Stimulated activated CD8-positive, alpha-beta memory T cell treated with anti-CD3 and anti-CD28 coated beads, Interleukin-2, amount 100 ng/mL, for 48 hours (primary cell): ENCODE measurements around the gene PPIF.
A peak's percentile ranks its signal among the peaks of the same experiment; 100 is the strongest.

Experiments
- DNase-seq, 2 donors: peaks; one replicate each; pipeline ENCODE4 v3.0.0-alpha.2; 2020; ENCODE audit warnings: low read depth in 2 of 2

The PPIF gene

GRCh38 chr10:79387466-79387973 is 40.3 kb downstream of the PPIF start:
- no peak for DNase-seq

DNA sequence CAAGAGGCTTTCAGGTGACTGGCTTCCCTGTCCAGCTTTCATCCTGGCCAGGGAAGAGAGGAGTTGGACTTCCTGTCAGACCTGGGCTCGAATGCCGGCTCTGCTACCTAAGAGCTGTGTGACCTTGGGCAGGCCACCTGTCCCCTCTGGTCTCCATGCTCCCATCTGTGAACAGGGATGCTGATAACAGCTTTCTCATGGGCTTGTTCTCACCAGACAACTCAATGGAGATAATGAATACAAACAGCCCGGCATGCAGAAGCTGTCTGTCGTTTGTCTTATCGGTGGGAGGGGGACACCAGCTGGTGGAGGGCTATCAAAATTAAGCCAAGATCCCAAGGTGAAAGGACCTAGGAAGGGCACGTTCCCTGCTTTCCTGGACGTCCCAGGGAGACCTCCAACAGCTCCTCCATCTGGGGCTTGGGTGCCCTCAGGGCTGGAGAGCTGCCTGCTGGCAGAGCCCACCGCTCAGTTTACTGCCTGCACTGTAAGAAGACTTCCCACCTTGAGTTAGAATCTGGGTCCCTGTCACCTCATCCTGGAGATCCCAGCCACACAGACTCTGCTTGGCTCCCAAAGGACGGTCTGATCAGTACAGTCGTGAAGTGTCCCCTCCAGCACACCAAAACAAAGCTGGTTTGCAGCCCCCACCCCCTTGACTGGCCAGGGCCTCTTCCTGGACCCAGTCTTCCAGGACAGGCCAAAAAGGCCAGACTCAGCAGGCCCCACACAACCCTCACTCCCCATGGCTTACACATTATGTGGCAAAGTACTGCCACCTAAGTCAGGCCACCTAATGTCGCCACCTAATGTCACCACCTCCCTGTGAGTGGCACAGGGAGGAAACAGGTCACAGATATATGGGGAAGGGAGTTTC is 40.9 kb downstream of the PPIF start:
- no peak for DNase-seq

GRCh38 chr10:79390057-79390456 is 42.8 kb downstream of the PPIF start:
- no peak for DNase-seq

DNA sequence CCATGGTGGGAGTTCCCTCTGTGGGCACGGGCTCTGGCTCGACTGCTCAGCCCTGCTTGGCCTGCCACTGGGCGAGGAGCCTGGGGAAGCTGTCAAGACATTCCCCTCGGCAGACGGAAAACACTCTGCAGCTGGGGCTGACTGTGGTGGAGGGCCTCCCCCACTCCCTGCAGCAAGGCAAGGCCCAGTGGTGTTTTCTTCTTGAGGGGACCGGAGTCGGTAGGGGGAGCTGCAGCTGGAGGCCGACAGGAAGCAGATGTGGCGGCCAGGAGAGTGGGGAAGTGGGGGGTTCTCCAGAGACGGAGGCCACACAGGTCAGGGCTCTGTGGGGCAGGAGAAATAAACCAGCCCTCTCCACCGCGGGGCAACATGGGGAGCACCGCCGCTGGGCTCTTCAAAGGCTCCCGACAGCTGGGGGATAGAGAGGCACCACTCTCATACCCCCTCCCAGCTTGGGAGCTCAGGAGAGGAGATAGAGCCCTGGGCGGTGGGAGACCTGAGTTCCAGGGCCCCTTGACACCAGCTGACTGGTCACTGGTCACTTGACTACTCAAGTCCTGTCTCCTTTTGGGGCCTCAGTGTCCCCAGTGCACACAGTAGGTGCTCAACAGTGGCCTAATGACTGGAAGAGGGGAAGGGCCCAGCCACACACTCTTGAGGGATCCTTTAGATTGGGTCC is 43.4 kb downstream of the PPIF start:
- DNase-seq = no peak

GRCh38 chr10:79391231-79392019 is 44.2 kb downstream of the PPIF start:
- no peak for DNase-seq

DNA sequence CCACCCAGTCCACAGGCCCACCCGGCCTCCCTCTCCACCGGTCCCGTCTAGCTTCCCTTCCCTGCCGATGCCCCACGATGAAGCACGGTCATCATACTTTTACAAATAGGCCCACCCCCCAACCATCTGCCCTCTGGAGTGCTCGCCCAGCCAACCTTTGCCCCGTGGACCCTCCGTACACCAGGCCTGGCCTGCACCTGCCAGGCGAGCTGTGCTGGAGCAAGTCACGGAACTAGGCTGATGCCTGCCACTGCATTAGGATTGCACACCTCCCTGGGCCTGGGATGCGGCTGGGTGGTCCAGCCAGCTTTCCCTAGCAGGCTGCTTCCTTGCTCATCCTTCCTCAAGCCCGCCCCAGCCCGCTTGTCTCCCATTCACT is 44.7 kb downstream of the PPIF start:
- no peak for DNase-seq

DNA sequence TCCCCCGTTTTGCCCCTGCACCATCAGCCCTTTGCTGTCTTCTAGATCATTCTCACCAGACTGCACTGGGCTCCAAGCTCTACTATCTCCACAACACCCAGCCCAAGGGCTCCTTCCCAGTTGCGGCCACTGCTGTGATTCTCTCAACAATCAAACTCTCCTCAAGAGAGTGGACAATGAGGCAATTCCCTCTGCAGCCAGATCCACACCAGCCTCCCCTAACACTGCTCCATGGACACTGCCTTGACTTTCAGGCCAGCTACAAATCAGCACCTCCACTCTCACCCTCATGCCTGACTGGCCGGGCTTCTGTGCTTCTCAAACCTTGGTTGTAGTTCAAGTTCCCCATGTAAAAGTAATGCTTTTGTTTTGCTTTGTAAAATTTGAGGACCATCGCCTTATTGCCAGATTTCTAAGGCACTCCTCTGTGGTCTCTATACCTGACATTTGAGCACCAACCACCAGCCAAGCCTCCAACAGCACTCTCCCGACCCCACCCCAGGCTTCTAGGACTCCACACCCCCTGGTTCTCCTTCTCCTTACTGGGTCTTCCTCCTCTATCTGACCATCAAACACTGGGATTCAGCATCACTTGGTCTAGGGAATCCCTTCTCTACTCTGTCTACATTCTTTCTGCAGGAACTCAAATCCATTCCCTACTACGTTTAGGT is 45.4 kb downstream of the PPIF start:
- no peak for DNase-seq

- no peak for DNase-seq
These were observed 46.1 kb downstream of the PPIF start for GRCh38 chr10:79393221-79393923.

DNA sequence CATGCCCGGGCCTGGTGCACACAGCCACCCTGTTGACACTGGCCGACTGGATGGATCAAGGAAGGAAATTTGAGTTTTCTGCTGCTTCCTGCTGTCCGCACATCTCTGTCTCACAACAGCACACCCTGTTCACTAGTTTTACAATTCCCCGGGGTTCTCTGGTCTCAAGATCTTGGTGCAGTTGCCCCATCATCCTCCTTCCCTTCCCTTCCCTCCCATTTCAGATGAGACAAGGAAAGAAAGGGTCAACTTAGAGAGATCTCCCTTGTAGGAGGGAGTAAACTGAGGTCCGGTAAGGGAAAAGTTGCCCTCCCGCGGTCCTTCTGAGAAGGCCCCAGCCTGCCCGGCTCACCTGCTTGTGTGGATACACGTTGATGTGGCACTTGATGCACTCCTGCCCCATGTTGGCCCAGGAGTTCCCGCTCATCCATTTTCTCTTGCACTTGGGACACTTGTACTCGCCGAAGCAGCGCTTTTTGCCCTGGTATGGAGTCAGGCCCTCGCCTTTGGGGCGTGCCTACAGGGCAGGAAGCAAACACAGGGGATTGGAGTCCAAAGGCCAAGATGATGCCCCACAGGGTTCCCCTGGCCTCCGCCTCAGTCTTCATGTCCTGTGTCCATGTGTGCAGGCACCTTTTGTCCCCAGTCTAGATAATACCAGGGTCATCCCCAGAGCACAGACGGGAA is 46.8 kb downstream of the PPIF start:
- no peak for DNase-seq

DNA sequence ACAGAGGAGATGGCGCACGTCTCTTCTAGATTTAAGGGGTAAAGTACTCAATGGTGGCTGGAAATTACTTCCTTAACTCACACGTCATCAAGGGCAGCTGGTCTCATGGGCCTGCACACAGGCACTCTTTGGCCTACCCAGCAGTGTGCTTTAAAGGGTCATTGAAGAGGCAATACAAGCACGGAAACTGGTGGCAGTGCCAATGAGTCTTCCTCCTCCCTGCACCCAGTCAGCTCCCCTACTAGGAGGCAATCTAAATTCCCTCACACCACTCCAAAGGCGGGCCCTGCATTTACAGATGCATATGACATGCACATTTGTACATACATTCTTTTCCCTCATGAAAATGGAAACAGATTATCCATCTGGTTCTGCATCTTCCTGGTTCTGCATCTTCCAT is 47.4 kb downstream of the PPIF start:
- DNase-seq = no peak

- no peak for DNase-seq
These were observed 49.3 kb downstream of the PPIF start for GRCh38 chr10:79396520-79396919.

DNA sequence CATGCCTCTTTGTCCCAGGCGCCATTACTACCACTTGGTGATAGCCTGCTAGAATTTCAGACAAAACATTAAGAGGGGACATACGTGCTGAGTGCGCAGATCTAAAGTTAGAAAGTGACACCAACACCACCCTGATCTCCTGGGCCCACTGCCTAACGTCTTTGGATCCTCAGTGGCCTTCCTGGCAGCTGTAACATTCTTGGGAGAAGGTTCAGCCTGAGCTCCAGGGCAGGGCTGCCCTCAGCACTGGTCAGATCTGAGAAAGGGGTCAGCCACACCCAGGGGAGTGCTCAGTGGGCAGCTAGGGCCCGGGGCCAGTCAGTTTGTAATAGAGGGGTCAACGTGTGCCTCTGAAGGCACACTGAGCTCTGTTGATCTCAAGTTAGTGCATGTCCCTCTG is 49.8 kb downstream of the PPIF start:
- no peak for DNase-seq

GRCh38 chr10:79397575-79398303 is 50.5 kb downstream of the PPIF start:
- DNase-seq = no peak

DNA sequence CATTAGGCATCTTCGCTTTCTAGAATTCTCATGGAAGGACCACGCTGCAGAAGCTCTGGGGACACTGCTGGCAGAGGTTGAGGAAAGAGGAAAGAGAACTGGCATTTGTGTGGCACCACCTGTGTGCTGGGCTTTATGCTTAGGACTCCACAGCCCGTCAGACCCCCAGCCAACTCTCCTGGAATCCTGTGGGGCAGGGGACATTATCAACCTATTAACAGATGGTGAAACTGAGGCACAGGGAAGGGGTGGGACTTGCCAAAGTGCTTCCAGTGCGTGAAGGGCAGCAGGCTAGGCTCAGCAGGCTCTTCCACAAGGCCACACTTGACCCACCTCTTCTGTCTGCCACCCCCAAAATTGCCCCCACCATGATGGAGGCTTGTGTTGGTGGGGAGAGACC is 51.4 kb downstream of the PPIF start:
- no peak for DNase-seq

- DNase-seq = no peak
These were observed 52.1 kb downstream of the PPIF start for GRCh38 chr10:79399223-79399831.

GRCh38 chr10:79400146-79401004 is 53.1 kb downstream of the PPIF start:
- peak; percentile 52 to 62 for DNase-seq

- no peak for DNase-seq
These were observed 54.0 kb downstream of the PPIF start for GRCh38 chr10:79401015-79401921.

DNA sequence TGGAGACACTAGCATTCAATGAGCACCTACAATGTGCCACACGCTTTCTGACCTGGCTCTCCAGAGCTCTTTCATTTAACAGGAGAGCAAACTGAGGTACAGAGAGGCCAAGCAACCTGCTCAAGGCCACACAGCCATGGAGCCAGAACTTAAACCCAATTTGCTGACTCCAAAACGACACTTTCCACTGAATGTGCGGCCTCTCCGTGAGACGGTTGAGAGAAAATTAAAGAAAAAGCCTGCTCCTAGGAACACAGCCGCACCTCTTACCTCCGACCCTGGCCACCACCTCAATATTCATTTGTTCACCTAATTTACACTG is 55.3 kb downstream of the PPIF start:
- no peak for DNase-seq
